ENCODE data around the gene CENPV.
"Not testable (repeated sequence)": the region's sequence is repeated elsewhere in the genome, so short reads cannot be mapped to it uniquely, and the experiment has no call there.

CENPV gene

GRCh38 chr17:16353317-16354174, at the start of gene CENPV:
Gene CENPV (minus strand): TSS chr17:16353469. CDS start chr17:16353436, 33 bp downstream.
- DNase-seq: peak; percentile 48 to 85 (median 65)

GRCh38 chr17:16398270-16399267, 45.3 kb upstream of the CENPV start:
- no peak for DNase-seq

- DNase-seq: not testable (repeated sequence)
These were observed 43.4 kb upstream of the CENPV start for GRCh38 chr17:16396693-16397092.

- DNase-seq: not testable (repeated sequence)
These were observed 42.6 kb upstream of the CENPV start for GRCh38 chr17:16395887-16396286.

GRCh38 chr17:16392491-16392890, 39.2 kb upstream of the CENPV start:
- not testable (repeated sequence) for DNase-seq

- no peak for DNase-seq
These were observed 38.2 kb upstream of the CENPV start for GRCh38 chr17:16391451-16391850.

GRCh38 chr17:16386126-16386507, 32.8 kb upstream of the CENPV start:
- DNase-seq: not testable (repeated sequence)

- DNase-seq: no peak
These were observed 31.3 kb upstream of the CENPV start for GRCh38 chr17:16384557-16384956.

GRCh38 chr17:16383772-16384287, 30.6 kb upstream of the CENPV start:
- DNase-seq: peak in 1 of 3 donors; percentile 21

GRCh38 chr17:16383216-16383615, 29.9 kb upstream of the CENPV start:
- peak in 2 of 3 donors; percentile 14 to 25 for DNase-seq

- peak; percentile 83 to 93 (median 90) for DNase-seq
These were observed 28.2 kb upstream of the CENPV start for GRCh38 chr17:16381496-16381820.

GRCh38 chr17:16380640-16381495, 27.6 kb upstream of the CENPV start, which contains the start of gene UBB:
Gene UBB (plus strand): TSS chr17:16381091. CDS start chr17:16381908, 817 bp downstream.
- DNase-seq: peak; percentile 96 to 97 (median 97)

GRCh38 chr17:16379654-16380053, 26.4 kb upstream of the CENPV start:
- no peak for DNase-seq

GRCh38 chr17:16378636-16379282, 25.5 kb upstream of the CENPV start:
- no peak for DNase-seq

- DNase-seq: peak in 1 of 3 donors; percentile 31
These were observed 24.7 kb upstream of the CENPV start for GRCh38 chr17:16377941-16378341.

- DNase-seq: peak; percentile 22 to 47 (median 42)
These were observed 21.1 kb upstream of the CENPV start for GRCh38 chr17:16374146-16374938.

- peak in 2 of 3 donors; percentile 27 to 55 for DNase-seq
These were observed 18.5 kb upstream of the CENPV start for GRCh38 chr17:16371742-16372141.

- DNase-seq: no peak
These were observed 11.4 kb upstream of the CENPV start for GRCh38 chr17:16364625-16365024.

GRCh38 chr17:16363749-16364536, 10.7 kb upstream of the CENPV start:
- peak; percentile 81 to 88 (median 87) for DNase-seq

- DNase-seq: no peak
These were observed 8.6 kb upstream of the CENPV start for GRCh38 chr17:16361874-16362273.
